ENCODE data around the gene CAMK2A.

- TF ChIP-seq, protein P1, sequence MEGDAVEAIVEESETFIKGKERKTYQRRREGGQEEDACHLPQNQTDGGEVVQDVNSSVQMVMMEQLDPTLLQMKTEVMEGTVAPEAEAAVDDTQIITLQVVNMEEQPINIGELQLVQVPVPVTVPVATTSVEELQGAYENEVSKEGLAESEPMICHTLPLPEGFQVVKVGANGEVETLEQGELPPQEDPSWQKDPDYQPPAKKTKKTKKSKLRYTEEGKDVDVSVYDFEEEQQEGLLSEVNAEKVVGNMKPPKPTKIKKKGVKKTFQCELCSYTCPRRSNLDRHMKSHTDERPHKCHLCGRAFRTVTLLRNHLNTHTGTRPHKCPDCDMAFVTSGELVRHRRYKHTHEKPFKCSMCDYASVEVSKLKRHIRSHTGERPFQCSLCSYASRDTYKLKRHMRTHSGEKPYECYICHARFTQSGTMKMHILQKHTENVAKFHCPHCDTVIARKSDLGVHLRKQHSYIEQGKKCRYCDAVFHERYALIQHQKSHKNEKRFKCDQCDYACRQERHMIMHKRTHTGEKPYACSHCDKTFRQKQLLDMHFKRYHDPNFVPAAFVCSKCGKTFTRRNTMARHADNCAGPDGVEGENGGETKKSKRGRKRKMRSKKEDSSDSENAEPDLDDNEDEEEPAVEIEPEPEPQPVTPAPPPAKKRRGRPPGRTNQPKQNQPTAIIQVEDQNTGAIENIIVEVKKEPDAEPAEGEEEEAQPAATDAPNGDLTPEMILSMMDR (IDR thresholded peaks at IDR 0.05; ENCODE audit: insufficient read depth, low read depth, low read length) = no peak
- TF ChIP-seq EZH2 (IDR thresholded peaks at IDR 0.05; ENCODE audit: insufficient read depth, low read length) = no peak
These were observed 70.9 kb downstream of the CAMK2A start for GRCh38 chr5:150218693-150219035.
